ENCODE data around the gene CRIM1.

DNA sequence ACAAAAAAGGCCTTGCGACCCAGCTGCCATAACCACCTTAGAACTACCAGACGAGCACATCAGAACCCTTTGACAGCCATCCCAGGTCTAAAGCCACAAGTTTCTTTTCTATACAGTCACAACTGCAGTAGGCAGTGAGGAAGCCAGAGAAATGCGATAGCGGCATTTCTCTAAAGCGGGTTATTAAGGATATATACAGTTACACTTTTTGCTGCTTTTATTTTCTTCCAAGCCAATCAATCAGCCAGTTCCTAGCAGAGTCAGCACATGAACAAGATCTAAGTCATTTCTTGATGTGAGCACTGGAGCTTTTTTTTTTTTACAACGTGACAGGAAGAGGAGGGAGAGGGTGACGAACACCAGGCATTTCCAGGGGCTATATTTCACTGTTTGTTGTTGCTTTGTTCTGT, 193.6 kb downstream of the CRIM1 start:
- TF ChIP-seq, protein P1, sequence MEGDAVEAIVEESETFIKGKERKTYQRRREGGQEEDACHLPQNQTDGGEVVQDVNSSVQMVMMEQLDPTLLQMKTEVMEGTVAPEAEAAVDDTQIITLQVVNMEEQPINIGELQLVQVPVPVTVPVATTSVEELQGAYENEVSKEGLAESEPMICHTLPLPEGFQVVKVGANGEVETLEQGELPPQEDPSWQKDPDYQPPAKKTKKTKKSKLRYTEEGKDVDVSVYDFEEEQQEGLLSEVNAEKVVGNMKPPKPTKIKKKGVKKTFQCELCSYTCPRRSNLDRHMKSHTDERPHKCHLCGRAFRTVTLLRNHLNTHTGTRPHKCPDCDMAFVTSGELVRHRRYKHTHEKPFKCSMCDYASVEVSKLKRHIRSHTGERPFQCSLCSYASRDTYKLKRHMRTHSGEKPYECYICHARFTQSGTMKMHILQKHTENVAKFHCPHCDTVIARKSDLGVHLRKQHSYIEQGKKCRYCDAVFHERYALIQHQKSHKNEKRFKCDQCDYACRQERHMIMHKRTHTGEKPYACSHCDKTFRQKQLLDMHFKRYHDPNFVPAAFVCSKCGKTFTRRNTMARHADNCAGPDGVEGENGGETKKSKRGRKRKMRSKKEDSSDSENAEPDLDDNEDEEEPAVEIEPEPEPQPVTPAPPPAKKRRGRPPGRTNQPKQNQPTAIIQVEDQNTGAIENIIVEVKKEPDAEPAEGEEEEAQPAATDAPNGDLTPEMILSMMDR (IDR thresholded peaks at IDR 0.05) = no peak
- TF ChIP-seq, protein P2, sequence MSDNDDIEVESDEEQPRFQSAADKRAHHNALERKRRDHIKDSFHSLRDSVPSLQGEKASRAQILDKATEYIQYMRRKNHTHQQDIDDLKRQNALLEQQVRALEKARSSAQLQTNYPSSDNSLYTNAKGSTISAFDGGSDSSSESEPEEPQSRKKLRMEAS (CRISPR knock-in tag; IDR thresholded peaks at IDR 0.05) = no peak
- TF ChIP-seq NFYB (CRISPR knock-in tag; conservative IDR thresholded peaks at IDR 0.05; ENCODE audit: low read depth) = no peak
- TF ChIP-seq GABPB1 (CRISPR knock-in tag; IDR thresholded peaks at IDR 0.05) = no peak
- no peak for TF ChIP-seq ZNF396 (CRISPR knock-in tag; IDR thresholded peaks at IDR 0.05; ENCODE audit: borderline replicate concordance)
- no peak for TF ChIP-seq HMGA2 (CRISPR knock-in tag; IDR thresholded peaks at IDR 0.05)
- TF ChIP-seq, protein P3, sequence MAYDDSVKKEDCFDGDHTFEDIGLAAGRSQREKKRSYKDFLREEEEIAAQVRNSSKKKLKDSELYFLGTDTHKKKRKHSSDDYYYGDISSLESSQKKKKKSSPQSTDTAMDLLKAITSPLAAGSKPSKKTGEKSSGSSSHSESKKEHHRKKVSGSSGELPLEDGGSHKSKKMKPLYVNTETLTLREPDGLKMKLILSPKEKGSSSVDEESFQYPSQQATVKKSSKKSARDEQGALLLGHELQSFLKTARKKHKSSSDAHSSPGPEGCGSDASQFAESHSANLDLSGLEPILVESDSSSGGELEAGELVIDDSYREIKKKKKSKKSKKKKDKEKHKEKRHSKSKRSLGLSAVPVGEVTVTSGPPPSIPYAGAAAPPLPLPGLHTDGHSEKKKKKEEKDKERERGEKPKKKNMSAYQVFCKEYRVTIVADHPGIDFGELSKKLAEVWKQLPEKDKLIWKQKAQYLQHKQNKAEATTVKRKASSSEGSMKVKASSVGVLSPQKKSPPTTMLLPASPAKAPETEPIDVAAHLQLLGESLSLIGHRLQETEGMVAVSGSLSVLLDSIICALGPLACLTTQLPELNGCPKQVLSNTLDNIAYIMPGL (CRISPR knock-in tag; IDR thresholded peaks at IDR 0.05) = no peak
- TF ChIP-seq, protein P4, sequence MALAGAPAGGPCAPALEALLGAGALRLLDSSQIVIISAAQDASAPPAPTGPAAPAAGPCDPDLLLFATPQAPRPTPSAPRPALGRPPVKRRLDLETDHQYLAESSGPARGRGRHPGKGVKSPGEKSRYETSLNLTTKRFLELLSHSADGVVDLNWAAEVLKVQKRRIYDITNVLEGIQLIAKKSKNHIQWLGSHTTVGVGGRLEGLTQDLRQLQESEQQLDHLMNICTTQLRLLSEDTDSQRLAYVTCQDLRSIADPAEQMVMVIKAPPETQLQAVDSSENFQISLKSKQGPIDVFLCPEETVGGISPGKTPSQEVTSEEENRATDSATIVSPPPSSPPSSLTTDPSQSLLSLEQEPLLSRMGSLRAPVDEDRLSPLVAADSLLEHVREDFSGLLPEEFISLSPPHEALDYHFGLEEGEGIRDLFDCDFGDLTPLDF (CRISPR knock-in tag; IDR thresholded peaks at IDR 0.05) = no peak
- TF ChIP-seq, protein P5, sequence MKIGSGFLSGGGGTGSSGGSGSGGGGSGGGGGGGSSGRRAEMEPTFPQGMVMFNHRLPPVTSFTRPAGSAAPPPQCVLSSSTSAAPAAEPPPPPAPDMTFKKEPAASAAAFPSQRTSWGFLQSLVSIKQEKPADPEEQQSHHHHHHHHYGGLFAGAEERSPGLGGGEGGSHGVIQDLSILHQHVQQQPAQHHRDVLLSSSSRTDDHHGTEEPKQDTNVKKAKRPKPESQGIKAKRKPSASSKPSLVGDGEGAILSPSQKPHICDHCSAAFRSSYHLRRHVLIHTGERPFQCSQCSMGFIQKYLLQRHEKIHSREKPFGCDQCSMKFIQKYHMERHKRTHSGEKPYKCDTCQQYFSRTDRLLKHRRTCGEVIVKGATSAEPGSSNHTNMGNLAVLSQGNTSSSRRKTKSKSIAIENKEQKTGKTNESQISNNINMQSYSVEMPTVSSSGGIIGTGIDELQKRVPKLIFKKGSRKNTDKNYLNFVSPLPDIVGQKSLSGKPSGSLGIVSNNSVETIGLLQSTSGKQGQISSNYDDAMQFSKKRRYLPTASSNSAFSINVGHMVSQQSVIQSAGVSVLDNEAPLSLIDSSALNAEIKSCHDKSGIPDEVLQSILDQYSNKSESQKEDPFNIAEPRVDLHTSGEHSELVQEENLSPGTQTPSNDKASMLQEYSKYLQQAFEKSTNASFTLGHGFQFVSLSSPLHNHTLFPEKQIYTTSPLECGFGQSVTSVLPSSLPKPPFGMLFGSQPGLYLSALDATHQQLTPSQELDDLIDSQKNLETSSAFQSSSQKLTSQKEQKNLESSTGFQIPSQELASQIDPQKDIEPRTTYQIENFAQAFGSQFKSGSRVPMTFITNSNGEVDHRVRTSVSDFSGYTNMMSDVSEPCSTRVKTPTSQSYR (CRISPR knock-in tag; IDR thresholded peaks at IDR 0.05) = no peak
